ENCODE measurements around the gene RUBCNL.
"Not testable (repeated sequence)": the region's sequence is repeated elsewhere in the genome, so short reads cannot be mapped to it uniquely, and the experiment has no call there.

RUBCNL gene

GRCh38 chr13:46377554-46377953, 9.5 kb downstream of the RUBCNL start:
- FAIRE-seq, result peak; percentile 93

GRCh38 chr13:46374710-46375109, 12.3 kb downstream of the RUBCNL start:
- DNase-seq (ENCODE audit: insufficient read length, low spot score) (no peak), FAIRE-seq (no peak)

More at GRCh38 chr13:46377554-46377953, 9.5 kb downstream of the RUBCNL start:
- no peak for DNase-seq (ENCODE audit: insufficient read length, low spot score)

GRCh38 chr13:46373623-46374022, 13.4 kb downstream of the RUBCNL start:
- DNase-seq (ENCODE audit: insufficient read length, low spot score) (no peak), FAIRE-seq (no peak)

GRCh38 chr13:46372938-46373337, 14.1 kb downstream of the RUBCNL start:
- FAIRE-seq, result peak; percentile 55
- not testable (repeated sequence) for DNase-seq (ENCODE audit: insufficient read length, low spot score)

GRCh38 chr13:46372071-46372470, 15.0 kb downstream of the RUBCNL start:
- no peak for DNase-seq (ENCODE audit: insufficient read length, low spot score)
- no peak for FAIRE-seq

- DNase-seq (ENCODE audit: insufficient read length, low spot score), result no peak
- FAIRE-seq, result peak; percentile 85
These were observed 17.4 kb downstream of the RUBCNL start for GRCh38 chr13:46369506-46370277.

GRCh38 chr13:46367617-46368327, 19.3 kb downstream of the RUBCNL start:
- FAIRE-seq, result no peak
- DNase-seq (ENCODE audit: insufficient read length, low spot score), result no peak

- DNase-seq (ENCODE audit: insufficient read length, low spot score), result no peak
- FAIRE-seq, result no peak
These were observed 25.6 kb downstream of the RUBCNL start for GRCh38 chr13:46361276-46361934.

- DNase-seq (ENCODE audit: insufficient read length, low spot score), result no peak
- FAIRE-seq, result no peak
These were observed 26.4 kb downstream of the RUBCNL start for GRCh38 chr13:46360604-46361003.

GRCh38 chr13:46359714-46360113, 27.3 kb downstream of the RUBCNL start:
- FAIRE-seq (no peak), DNase-seq (ENCODE audit: insufficient read length, low spot score) (no peak)

GRCh38 chr13:46355901-46356590, 31.0 kb downstream of the RUBCNL start:
- DNase-seq (ENCODE audit: insufficient read length, low spot score), result no peak
- no peak for FAIRE-seq

- FAIRE-seq (no peak), DNase-seq (ENCODE audit: insufficient read length, low spot score) (no peak)
These were observed 32.0 kb downstream of the RUBCNL start for GRCh38 chr13:46355088-46355468.

- FAIRE-seq (no peak), DNase-seq (ENCODE audit: insufficient read length, low spot score) (no peak)
These were observed 32.6 kb downstream of the RUBCNL start for GRCh38 chr13:46354156-46355087.

GRCh38 chr13:46352805-46353204, 34.2 kb downstream of the RUBCNL start:
- DNase-seq (ENCODE audit: insufficient read length, low spot score), result no peak
- no peak for FAIRE-seq

GRCh38 chr13:46350003-46350402, 37.0 kb downstream of the RUBCNL start:
- DNase-seq (ENCODE audit: insufficient read length, low spot score), result no peak
- no peak for FAIRE-seq

- no peak for FAIRE-seq
- no peak for DNase-seq (ENCODE audit: insufficient read length, low spot score)
These were observed 38.1 kb downstream of the RUBCNL start for GRCh38 chr13:46348961-46349360.

- FAIRE-seq, result no peak
- DNase-seq (ENCODE audit: insufficient read length, low spot score), result no peak
These were observed 39.8 kb downstream of the RUBCNL start for GRCh38 chr13:46347277-46347676.

GRCh38 chr13:46345866-46346265, 41.2 kb downstream of the RUBCNL start:
- FAIRE-seq, result no peak
- no peak for DNase-seq (ENCODE audit: insufficient read length, low spot score)

GRCh38 chr13:46345398-46345797, 41.7 kb downstream of the RUBCNL start:
- DNase-seq (ENCODE audit: insufficient read length, low spot score) (no peak), FAIRE-seq (no peak)

Data from GM19239 (cell line).